KMS-11 (cell line): ENCODE results near the gene CDKL5.

Experiments
- H2AFZ ChIP-seq: fragments of 200-600 bp; sonication (generic); 2 replicates; pipeline ENCODE4 v1.6.1; 2016; ENCODE audit warnings: antibody characterized with exemption, mixed run types, low read depth
- H3K27ac ChIP-seq: fragments of 200-600 bp; sonication (generic); 2 replicates; pipeline ENCODE4 v1.6.1; 2016; ENCODE audit warnings: mild to moderate bottlenecking, mixed run types
- H3K27me3 ChIP-seq: fragments of 200-600 bp; sonication (generic); 2 replicates; pipeline ENCODE4 v1.6.1; 2017; ENCODE audit warnings: mild to moderate bottlenecking, low read depth, mixed run types, moderate library complexity; ENCODE audit not compliant: insufficient read depth
- H3K36me3 ChIP-seq: fragments of 200-600 bp; sonication (generic); 2 replicates; pipeline ENCODE4 v1.6.1; 2017; ENCODE audit warnings: mild to moderate bottlenecking, mixed run types; ENCODE audit not compliant: insufficient read depth
- H3K4me1 ChIP-seq: fragments of 200-600 bp; sonication (generic); 2 replicates; pipeline ENCODE4 v1.6.1; 2016; ENCODE audit warnings: mild to moderate bottlenecking, low read depth, mixed run types; ENCODE audit not compliant: poor library complexity, severe bottlenecking
- H3K4me2 ChIP-seq: fragments of 200-600 bp; sonication (generic); 2 replicates; pipeline ENCODE4 v1.7.0; 2016; ENCODE audit warnings: mild to moderate bottlenecking, mixed run types
- H3K4me3 ChIP-seq: fragments of 200-600 bp; sonication (generic); IDR thresholded peaks from 2 replicates; pipeline ENCODE4 v1.6.1; 2017; ENCODE audit warnings: low read depth, low read length, mixed read lengths; ENCODE audit not compliant: insufficient read depth
- H3K79me2 ChIP-seq: fragments of 200-600 bp; sonication (generic); 2 replicates; pipeline ENCODE4 v1.6.1; 2016; ENCODE audit warnings: low read depth, mixed run types; ENCODE audit not compliant: insufficient read depth
- H3K9ac ChIP-seq: fragments of 200-600 bp; sonication (generic); 2 replicates; pipeline ENCODE4 v1.6.1; 2016; ENCODE audit warnings: mild to moderate bottlenecking, mixed run types
- H4K20me1 ChIP-seq: fragments of 200-600 bp; sonication (generic); 2 replicates; pipeline ENCODE4 v1.6.1; 2016; ENCODE audit warnings: mild to moderate bottlenecking, mixed run types; ENCODE audit not compliant: insufficient read depth
- TF ChIP-seq, protein P1 (sequence below): fragments of 200-600 bp; sonication (generic); conservative IDR thresholded peaks from 2 replicates; pipeline ENCODE4 v1.6.1; 2017; ENCODE audit warnings: low read depth, mild to moderate bottlenecking, antibody characterized with exemption, low read length, moderate library complexity, mixed read lengths

The CDKL5 gene

DNA sequence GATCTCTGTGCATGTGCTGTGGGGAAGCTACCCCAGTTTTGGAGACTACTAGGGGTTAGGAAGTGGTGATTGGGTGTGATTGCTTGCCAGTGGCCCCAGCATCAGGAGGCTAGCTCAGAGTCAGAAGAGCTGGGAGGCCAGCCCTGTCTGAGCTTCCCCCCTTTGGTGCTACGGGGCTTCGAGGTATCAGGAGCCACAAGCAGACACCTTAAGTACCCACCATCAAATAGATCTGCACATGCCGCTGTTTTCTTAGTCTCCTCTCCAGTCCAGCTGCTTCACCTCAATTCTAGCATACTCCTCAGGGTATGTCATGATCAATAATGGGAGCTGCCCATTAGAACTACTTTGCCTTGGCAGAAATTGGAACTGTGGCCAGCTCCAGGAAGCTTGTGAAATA, 271.2 kb downstream of the CDKL5 start:
- no peak overlapping the region for H3K9ac ChIP-seq
- H3K27me3 ChIP-seq: no peaks in the 10 kb centered on the region
- no peak overlapping the region for H2AFZ ChIP-seq
- no peaks in the 10 kb centered on the region for H4K20me1 ChIP-seq
- H3K79me2 ChIP-seq: no peaks in the 10 kb centered on the region
- no peak overlapping the region for H3K27ac ChIP-seq
- H3K36me3 ChIP-seq: no peaks in the 10 kb centered on the region
- no peak overlapping the region for H3K4me2 ChIP-seq
- no peak overlapping the region for H3K4me3 ChIP-seq
- TF ChIP-seq, protein P1, sequence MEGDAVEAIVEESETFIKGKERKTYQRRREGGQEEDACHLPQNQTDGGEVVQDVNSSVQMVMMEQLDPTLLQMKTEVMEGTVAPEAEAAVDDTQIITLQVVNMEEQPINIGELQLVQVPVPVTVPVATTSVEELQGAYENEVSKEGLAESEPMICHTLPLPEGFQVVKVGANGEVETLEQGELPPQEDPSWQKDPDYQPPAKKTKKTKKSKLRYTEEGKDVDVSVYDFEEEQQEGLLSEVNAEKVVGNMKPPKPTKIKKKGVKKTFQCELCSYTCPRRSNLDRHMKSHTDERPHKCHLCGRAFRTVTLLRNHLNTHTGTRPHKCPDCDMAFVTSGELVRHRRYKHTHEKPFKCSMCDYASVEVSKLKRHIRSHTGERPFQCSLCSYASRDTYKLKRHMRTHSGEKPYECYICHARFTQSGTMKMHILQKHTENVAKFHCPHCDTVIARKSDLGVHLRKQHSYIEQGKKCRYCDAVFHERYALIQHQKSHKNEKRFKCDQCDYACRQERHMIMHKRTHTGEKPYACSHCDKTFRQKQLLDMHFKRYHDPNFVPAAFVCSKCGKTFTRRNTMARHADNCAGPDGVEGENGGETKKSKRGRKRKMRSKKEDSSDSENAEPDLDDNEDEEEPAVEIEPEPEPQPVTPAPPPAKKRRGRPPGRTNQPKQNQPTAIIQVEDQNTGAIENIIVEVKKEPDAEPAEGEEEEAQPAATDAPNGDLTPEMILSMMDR: no peak
- H3K4me1 ChIP-seq: no peaks in the 10 kb centered on the region

DNA sequence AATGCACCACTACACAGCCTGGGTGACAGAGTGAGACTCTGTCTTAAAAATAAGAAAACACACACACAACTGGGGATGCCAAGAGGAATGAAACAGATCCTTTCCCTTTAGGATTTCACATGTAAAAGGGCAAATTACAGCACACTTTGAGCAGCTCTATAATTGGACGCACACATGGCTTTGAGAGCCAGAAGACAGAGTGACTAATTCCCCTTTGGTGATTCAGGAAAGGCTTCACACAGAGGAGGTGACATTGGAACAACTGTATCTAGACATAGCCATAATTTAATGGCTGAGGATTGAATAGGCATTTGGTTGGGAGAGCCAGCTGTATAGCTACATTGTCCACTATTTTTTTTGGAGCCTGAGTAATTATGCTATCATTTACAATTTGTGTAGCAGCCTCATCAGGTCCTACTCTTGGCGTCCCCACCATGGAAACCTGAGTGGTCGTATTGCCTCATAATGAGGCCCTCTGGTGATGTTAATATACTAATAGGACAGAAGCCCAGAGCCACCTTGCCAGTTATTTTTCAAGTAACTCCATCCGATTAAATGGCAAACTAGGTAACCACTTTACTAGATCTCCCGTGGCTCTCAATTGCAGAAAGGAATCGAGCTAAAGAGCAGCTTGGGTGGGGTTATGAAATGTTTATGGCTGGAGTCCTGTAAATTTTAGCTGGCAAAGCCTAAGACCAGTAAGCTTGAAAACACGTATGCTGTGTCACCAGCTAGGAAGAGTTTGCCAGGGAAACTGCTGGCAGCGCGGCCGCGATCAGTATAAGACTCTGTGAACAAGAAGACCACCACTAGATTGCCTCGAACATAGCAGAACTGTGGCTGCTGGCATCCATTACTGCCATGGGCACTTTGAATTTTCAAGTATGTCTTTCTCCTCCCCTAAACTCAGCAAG, 273.6 kb downstream of the CDKL5 start:
- TF ChIP-seq, protein P1: no peak
- Histone ChIP-seq H4K20me1 (no peaks in the 10 kb centered on the region), H3K4me2 (no peak overlapping the region), H2AFZ (no peak overlapping the region), H3K4me3 (no peak overlapping the region), H3K36me3 (no peaks in the 10 kb centered on the region), H3K4me1 (no peaks in the 10 kb centered on the region), H3K27me3 (no peaks in the 10 kb centered on the region), H3K79me2 (no peaks in the 10 kb centered on the region), H3K27ac (no peak overlapping the region), H3K9ac (no peak overlapping the region)

DNA sequence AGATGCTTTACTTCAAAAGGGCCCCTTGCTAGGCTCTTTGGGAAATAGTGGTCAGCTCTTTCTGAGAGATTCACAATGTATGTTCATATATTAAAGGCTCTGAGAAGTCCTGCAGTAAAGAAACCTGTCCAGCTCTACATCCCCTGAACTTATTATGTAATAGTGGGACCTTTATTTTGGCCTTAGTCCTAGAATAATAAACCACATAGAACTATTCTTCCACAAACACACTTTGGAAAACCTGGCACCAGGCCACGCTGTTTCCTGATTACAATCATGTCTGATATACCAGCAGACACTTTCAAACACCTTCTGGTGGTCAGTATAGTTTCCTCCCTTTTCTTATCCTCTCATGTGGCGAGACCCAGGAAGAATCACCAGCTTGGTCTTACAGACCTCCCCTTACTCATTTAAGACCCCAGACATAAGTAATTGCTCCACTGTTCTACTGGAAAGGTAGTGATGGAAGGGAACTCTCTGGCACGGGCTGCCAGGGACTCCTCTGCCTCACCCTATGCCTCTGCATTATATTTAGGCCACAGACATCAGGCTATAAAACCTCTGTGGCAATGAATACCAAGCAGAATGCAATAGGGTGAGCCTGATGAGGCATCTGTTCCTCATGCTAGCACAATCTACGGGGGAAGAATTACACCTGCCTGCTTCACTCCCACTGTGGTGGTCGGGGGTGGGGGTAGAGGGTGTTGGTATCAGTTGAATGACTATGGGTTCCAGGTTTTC, 276.4 kb downstream of the CDKL5 start:
- no peaks in the 10 kb centered on the region for H4K20me1 ChIP-seq
- no peak overlapping the region for H3K27ac ChIP-seq
- no peak overlapping the region for H3K4me3 ChIP-seq
- no peaks in the 10 kb centered on the region for H3K36me3 ChIP-seq
- H3K27me3 ChIP-seq: no peaks in the 10 kb centered on the region
- no peak overlapping the region for H3K9ac ChIP-seq
- no peak overlapping the region for H3K4me2 ChIP-seq
- TF ChIP-seq, protein P1: no peak
- H3K79me2 ChIP-seq: no peaks in the 10 kb centered on the region
- no peak overlapping the region for H2AFZ ChIP-seq
- no peaks in the 10 kb centered on the region for H3K4me1 ChIP-seq

DNA sequence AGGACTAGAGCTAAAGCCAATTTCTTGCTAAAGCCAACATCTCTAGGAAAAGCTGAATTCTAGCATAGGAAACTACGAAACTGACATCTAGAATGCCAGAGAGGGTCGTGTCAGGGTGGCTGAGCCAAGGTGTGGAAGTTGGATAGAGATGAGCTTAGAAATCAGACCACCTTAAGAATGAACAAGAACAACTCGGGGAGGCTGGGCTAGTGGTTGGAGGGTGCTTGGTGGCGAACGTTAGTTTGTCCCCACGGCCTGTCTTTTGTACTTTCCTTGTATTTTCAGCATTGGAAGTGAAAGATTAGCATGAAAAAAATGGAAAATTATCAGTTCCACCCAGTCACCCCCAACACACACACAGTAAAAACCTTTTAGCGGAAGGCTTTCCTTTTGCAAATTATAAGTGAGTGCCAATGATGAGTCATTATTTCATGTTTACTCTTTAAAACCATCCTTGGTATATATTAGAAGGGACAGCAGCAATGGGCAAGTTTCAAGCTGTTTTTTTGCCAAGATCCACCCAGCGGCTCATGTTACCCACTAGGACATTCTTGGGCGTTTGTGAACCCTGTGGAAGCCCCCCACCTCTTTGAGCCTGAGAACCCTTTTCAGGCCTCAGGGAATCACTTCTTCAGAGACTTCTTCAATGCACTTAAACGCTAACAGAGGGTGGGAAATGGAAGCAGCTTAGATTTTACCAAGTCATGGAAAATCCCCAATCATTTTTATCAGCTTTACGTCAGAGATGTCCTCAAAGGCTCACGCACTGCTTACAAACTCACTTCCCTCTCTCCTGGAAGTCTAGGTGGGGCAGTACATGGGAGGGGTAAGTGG, 277.2 kb downstream of the CDKL5 start:
- no peaks in the 10 kb centered on the region for H3K27me3 ChIP-seq
- H3K4me1 ChIP-seq: no peaks in the 10 kb centered on the region
- no peak overlapping the region for H3K4me3 ChIP-seq
- H3K4me2 ChIP-seq: no peak overlapping the region
- TF ChIP-seq, protein P1: no peak
- no peak overlapping the region for H2AFZ ChIP-seq
- no peak overlapping the region for H3K27ac ChIP-seq
- no peak overlapping the region for H3K9ac ChIP-seq
- no peaks in the 10 kb centered on the region for H3K79me2 ChIP-seq
- no peaks in the 10 kb centered on the region for H3K36me3 ChIP-seq
- H4K20me1 ChIP-seq: no peaks in the 10 kb centered on the region
